SK-N-MC (cell line): Measurements from ENCODE around the gene ITPRID1.

Experiments used
- EZH2 ChIP-seq: fragments of 200-600 bp; sonication (generic); IDR thresholded peaks from one replicate; pipeline ENCODE4 v1.6.1; 2017; ENCODE audit warnings: antibody characterized with exemption
- POLR2AphosphoS5 ChIP-seq: IDR thresholded peaks from 2 replicates; pipeline ENCODE4 v1.6.1; 2012; ENCODE audit warnings: mild to moderate bottlenecking, low read depth, low read length, borderline replicate concordance

GRCh38 chr7:31602041-31602625, 88.2 kb downstream of the ITPRID1 start:
- TF ChIP-seq EZH2 = no peak
- no peak for TF ChIP-seq POLR2AphosphoS5
